Activated CD4-positive, alpha-beta T cell treated with anti-CD3 and anti-CD28 coated beads, Interleukin-10, Interleukin-2, amounts not matched to agents 100 ng/mL and 50 ng/mL, durations not matched to agents 16 hours and 8 hours (primary cell): Measurements from ENCODE around the gene CIAO1.
A peak's percentile ranks its signal among the peaks of the same experiment; 100 is the strongest.
"Not testable (repeated sequence)": the region's sequence is repeated elsewhere in the genome, so short reads cannot be mapped to it uniquely, and the experiment has no call there.

ENCODE experiments used
- DNase-seq: peaks from one replicate; pipeline ENCODE4 v3.0.0-alpha.2; 2020

Gene CIAO1

DNA sequence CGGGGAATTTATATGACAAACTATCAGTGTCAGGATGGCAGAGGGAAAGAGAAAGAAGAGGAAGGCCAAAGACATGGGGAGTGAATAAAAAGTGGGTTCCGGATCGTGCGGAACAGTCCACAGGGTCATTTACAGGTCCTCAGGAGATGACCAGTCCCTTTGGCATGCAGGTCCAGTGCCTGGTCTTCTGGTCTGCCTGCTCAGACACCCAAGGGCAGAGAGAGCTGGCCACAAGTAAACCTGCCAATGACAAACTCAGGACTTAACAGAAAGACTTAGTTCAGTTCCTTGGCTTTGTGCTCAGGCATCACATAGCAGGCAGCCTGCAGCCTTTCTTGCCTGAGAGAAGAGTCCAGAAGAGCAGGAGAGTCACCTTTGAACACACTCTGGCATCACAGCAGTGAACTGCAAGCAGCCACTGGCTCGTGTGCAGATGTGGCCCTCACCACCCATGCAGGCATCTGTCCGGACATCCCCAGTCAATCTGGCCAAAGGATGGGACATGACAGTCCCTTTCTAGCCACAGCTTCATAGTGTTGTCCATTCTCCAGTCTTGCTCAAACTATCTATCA, 14.2 kb upstream of the CIAO1 start:
- DNase-seq = no peak

DNA sequence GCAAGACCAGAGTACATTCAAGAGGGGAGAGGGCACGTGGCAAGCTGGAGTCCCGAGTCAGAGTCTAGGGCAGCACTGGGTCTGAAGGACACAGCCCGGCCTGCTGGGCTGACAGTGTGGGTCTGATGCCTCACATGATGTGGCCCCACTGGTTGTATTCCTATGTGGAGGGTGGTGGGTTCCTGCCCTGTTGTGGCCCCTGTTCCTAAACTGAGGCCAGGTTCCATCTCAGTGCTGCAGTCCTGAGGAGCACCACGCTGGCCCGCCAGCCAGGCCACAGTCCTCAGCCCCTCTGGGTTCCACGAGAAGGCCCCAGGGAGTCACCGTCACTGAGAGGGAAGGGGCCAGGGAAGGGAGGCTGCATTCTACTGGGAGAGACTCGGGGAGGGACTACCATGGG, 13.5 kb upstream of the CIAO1 start:
- no peak for DNase-seq

DNA sequence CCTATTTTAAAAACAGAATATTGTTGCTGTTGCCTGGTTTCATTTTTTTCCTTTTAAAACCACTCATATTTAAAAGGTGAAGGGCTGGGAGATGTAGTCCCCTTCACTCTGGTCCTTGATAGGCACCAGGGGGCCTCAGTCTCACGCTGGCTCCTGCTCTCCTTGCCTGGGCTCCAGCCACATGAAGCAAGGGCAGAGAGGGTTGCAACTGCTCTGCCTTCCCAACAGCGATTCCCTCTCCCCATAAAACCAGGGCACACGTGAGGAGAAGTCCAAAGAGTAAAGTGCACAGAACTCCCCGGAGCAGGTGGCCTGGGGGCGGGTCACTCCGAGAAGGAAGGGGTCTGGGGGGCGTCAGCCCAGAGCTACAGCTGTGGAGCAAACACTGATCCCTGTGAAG, 13.0 kb upstream of the CIAO1 start:
- no peak for DNase-seq

DNA sequence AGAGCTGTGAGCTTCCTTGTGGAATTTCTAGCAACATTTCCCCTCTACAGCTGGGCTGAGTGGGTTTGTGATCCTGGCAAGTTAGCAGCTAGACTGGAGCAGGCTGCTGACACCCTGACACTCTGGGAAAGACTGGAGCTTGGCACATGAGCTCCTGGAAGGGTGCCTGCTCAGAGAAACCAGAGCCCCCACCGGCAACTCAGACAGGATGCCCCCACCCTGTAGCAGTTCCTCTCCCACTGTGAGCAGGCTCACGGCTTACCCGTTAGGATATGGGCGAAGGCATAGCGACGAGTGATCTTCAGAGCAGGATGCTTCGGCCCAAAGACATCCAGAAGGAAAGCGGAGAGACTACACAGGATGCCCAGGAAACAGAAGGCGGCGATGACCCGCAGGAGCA, 11.5 kb upstream of the CIAO1 start:
- DNase-seq = no peak

DNA sequence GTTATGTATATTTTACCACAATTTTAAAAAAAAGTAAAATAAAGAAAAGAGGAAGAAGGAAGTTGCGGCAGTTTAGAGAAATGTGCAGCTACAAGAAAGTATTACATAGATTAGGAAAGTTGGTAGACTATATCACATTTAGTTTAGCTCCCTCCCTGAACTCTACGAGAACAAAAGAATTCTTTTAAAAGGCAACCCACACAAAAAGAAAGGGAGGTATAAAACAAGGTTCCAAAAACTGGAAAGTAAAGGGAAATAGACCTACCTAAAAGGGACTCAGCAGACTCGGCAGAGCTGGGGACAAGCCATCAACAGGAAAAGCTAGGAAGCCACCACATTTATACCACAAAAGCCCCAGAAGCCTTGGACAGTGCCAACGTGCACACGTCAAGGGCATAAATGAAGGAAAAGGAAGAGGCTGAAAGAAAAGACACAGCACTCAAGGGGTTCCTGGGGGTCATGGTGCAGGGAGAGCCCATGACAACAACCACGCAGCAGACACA, 9.4 kb upstream of the CIAO1 start:
- DNase-seq = no peak

DNA sequence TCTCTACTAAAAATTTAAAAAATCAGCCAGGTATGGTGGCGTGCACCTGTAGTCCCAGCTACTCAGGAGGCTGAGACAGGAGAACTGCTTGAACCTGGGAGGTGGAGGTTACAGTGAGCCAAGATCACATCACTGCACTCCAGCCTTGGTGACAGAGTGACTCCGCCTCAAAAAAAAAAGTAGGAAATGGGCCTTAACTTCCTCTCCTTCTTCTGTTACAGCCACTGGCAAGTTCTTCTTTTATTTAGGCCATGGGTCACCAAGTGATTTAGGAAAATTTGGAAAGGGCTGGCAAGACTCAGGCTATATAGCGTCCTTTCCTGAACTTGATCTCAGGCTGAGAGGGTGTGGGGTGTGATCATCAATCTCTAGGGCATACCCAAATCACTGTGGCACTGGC, 8.3 kb upstream of the CIAO1 start:
- DNase-seq = not testable (repeated sequence)

DNA sequence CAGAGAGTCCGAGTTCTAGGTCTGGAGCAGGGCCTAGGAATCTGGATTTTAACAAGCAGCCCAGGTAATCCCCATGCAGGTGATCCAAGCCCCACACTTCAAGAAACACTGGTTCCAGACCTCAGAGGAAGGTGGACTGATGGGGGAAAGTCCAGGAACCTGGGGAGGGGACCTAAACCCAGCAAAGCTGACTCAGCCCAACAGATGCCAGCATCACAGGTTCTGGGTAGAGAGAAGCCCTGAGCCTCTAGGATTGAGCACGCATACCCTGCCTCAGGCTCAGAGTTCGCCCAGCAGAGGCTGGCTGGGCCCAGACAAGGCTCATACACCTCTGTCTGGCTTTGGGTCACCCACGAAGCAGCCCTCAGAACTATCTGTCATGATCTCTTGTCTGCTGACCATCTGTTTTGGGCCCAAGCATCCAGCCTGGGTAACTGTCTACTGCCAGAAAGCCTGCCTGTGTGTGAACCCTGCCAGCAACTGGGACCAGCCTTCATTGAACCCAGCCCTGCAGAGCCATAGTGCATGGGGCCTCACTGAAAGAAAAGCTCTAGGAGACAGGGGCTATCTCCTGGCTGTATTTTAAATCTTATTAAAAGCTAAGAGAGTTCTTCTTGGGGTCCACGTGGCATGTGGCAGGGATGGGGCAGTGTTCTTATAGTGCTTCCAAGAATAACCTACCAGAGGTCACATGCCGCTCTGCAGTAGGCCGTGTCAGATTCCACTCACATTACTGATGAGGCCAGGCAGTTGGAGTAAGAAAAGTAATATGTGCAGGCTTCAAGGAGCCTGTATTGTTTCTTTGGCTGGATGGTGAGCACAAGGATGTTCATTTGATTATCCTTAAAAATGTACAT, 7.6 kb upstream of the CIAO1 start:
- DNase-seq = no peak

DNA sequence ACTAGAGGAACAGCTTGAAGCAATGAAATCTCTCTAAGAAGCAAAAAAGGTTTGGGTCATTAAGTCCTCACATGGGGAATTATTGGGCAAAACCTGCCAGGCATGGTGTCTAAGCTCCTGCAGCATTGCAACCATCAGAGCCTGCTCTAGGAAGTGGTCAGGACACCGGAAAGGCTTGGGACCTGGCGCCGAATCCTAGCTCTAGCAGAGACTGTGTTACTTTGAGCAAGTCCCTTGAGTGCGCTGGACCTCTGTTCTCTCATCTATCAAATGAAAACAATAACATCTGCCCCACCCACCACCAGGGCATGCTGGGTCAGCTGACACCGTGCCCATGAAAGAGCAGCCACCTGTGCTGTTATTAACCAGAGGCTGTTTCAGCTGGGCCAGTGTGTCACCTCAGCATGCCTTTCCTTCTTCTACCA, 6.5 kb upstream of the CIAO1 start:
- no peak for DNase-seq

DNA sequence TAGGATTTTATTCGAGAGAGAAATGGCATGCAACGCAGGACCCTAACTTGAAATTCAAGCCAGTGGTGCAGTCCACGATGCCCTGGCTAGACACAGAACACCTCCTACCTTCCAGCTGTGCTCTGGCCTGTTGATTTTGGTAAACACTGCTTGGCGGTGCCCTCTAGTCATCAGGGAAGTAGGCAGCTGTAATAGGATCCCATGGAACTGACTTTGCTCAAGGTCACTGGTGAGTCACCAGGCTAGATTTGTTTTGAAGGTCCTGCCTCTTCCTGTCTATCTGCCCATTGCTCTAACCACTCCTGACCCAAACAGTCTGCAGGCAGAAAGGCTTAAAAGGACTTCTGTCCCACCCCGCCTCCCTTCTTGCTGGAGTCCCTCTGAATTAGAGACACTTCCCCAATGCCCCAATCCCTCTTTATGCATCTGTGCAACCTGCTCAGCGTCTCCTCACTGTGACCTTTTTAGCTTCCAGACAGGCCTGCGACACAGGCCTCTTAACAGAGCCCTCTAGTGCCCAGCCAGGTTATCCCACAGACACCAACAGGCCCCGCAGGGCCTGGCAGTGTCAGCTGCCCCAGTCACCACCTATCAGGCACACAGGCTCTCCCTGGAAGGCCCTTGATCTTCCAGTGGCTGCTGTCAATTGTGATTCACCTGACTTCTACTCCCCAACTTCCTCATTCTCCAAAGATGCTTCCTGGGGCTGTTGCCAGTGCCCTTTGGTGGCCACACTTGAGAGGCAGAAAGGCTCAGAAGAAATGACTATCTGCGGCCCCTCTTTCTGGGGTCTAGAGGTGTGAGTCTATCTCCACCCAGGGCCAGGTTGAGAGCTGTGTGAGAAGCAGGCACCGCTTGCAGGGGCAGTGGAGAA, 5.4 kb upstream of the CIAO1 start:
- DNase-seq = peak; percentile 52

DNA sequence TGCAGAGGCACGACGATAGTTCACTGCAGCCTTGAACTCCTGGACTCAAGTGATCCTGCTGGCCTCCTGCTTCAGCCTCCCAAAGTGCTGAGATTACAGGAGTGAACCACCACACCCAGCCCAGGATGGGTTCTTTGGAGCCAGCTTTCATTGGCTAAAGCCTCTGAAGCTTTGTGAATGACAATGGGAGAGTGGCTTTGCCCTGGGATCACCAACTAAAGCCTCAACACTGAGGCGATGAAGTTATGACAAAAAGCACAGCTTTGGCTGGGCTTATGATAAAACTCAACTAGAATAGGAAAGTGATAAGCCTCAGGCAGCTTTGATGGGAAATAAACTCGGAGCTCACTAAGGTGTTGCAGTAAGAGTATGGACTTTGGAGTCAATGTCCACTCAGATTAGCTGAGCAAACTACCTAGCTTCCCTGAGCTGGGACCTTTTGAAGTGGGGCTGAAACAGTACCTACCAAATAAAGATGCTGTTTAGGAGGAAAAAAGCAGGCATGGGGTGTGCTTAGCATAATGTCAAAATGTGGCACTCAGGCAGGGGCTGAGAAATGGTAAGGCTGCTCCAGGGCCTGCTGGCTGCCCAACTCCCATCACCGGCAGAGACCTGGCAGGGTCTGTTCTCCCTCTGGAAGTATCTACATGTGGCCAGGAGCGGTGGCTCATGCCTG, 4.6 kb upstream of the CIAO1 start:
- no peak for DNase-seq

DNA sequence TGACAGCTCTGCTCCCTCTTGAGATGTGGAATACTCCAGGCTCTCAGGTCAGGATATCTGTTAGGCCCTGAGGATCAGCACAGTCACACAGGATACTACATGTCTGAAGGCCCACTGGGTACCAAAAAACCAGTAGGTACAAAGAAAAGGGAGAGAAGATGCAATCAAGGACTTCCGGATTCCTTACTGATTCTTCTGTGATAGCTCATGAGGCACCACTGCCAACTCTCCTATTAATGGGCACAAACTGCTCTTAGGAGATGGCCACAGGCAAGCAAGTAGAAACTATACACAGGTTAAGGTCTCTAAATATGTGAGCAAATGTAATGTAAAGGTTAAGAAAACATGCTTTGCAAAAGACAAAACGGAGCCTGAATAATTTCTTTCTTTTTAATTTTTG, 3.7 kb upstream of the CIAO1 start:
- DNase-seq = no peak

DNA sequence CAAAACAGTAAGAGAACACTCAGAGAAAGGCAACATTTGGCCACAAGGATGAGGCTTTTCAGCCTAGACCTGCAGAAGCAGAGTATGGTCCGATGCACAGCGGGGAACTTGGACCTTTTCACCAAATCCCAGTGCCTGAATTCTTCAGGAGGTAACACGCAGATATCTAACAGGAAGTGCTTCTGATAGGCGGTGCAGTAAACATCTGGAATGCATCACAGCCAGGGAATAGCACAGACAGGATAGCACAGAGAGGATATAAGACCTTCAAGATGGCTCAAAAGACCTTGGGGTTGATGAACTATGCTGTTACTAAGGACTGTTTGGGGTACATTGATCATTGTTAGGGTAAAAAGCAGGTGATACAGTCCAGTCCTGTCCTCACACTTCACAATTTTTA, 1.9 kb upstream of the CIAO1 start:
- DNase-seq = no peak

DNA sequence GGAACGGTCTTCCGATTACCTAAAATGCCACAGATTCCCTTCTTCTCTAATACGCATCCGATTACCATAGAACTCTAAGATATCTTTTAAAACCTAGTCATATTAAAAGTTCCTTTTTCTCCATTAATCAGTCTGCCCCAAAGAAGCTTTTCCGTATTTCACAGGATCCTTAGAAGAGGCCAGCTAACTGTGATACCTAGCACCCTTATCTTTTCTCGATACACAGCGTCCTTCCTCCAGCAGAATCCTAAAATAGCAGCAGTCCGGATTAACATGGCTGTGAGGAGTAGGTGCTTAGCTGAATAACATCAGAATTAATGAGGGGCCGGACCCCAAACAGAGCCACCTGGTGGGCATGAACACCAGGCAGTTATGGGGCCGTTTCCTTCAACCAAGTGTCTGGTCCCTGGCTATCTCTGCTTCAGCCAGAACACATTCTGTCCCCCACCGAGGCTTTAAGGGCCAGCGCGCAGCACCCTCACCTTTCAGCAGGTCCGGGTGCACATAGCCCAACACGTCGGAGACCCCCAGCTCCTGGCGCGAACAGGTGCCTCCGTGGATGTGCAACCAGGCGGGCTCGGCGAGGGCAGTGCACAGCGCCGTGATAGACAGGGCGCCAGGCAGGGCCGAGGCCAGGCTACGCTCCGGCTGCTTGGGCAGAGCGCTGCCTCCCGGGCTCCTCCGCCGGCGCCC, 1.2 kb upstream of the CIAO1 start:
- peak; percentile 47 for DNase-seq

DNA sequence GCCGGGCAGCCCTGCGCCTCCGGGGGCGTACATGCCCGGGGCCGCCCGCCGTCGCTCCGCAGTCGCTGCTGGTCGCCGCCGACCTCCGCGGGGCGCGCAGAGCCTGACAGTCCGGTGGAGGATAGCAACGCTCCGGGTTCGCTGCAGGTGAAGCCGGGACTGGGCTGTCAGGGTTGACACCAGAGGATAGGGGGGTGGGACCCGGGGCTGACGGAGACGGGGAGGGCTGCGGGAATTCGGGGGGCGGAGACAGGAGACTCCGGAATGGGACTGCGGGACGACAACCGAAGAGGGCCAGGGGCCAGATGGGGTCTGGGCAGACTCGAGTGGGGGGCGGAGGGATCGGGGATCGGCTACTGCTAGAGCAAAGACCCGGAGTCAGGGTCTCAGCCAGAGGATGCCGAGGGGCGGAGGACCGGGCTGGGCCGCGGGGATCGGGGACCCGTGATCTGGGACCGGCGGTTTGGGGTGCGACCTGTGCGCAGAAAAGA, 631 bp upstream of the CIAO1 start:
- no peak for DNase-seq

DNA sequence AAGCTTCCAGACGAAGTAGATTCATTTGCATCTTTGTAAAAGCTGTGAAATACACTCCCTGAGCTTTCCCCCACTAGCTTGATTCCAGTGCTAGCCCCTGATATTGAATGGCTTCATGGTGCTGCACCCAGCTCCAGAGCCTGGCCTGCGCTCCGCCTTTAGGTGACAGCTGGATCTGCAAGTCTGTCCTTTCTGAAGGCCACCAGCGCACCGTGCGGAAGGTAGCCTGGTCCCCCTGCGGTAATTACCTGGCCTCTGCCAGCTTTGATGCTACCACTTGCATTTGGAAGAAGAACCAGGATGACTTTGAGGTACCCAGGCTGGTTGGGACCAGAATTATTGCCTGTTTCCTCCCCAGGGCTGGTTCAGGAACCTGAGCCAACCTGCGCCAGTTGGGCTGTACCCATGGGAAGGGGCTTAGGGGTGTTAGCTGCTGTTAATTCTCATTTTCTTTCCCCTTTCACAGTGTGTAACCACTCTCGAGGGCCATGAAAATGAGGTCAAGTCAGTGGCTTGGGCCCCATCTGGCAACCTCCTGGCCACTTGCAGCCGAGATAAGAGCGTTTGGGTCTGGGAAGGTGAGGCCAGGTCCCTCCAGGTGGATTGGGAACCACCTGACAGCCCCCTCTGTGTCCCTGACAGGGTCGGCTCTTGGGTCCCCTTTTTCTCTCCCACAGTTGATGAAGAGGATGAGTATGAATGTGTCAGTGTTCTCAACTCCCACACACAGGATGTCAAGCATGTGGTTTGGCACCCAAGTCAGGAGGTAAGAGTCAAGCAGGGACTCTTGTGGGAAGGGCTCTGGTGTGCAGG, 1.3 kb downstream of the CIAO1 start:
- peak; percentile 78 for DNase-seq

DNA sequence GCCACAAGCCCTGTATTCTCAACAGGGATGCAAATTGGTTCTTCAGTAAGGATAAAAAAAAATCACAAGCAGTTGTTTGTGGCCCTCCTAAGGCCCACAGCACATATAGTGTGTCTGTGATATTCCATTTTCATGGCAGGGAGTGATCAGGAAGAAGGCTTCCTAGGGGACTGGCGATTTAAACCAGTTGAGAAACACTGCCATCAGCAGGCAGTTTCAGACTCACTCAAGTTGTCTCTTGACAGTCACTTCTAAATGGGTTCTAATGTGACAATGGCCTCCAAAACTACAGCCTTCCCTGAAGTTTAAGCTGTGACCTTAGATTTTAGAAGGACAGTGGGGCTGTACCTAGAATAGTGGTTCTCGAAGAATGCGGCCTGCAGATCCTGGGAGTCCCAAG, 6.0 kb downstream of the CIAO1 start:
- DNase-seq = no peak

DNA sequence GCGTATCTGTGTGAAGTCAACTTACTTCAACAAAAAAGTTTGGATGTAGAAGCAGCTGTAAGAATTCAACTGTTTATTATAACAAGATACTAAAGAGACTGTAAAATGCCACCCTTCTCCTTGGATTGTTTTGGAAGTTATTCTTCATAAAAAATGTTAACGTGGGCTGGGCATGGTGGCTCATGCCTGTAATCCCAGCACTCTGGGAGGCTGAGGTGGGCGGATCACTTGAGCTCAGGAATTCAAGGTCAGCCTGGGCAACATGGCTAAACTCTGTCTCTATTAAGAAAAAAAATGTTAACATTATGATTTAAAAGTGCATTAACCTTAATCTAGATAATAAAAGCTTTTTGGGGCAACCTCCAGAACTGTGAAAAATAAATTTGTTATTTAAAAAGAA, 7.7 kb downstream of the CIAO1 start:
- DNase-seq = no peak

DNA sequence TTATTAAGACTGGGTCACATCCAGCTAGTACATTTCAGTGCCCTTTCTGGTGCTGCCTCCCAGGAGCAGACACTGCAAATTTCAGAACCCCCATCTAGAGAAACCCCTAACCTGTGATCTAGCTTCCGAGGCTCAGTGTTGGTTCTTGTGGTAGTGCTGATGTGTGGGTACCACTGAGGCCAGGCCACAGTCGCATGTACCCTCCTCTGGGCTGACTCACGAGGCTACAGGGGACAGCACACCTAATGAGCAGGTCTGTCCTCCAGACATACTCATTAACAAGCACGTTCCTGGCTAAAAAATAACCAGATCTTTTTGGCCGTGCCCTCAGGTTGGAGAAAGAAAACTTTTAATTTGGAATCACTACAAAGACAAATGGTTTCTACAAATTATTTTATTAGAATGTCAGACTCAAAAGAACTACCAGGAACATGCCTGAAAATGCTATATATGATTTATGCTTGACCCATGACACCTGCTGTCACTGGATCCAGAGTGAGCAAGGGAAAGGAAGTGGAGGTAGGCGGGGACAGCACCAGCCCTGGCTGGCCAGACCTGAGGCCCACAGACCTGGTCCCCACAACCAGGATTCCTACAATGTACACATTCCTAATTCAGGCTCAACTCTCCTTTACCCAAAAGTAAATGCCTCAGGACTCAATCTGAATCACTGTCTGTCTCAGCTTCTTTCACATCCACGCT, 8.5 kb downstream of the CIAO1 start:
- DNase-seq = no peak

DNA sequence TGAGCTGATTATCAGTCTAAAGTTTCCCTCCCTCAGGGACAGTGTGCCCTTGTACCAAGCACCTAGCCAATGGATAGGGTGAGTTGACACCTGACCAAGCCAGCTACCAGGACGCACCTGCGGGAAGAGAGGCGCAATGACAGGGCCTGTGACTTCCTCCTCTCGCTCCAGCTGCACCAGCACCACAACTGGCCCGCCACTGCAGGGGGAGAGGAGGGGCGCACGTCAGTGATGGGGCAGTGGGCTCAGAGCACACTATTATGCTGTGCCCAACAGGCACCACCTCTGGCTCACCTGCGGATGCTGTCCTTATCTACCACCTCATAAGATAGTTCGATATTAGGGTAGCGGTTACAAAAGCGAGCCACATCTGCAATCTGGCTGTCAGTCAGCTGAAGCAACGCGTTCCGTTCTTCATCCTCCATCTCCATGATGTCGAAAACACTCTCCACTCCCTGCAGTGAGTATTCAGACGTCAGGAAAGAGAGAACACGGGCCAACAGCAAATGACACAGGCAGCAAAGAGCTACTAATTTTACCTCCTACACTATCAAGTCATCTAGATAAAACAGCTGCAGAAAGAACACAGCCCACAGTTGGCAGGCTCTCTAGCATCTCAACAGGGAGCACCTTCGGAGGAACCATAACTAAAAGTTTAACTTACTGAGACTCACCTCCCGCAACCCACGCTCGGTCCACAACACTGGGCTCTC, 10.9 kb downstream of the CIAO1 start:
- no peak for DNase-seq

DNA sequence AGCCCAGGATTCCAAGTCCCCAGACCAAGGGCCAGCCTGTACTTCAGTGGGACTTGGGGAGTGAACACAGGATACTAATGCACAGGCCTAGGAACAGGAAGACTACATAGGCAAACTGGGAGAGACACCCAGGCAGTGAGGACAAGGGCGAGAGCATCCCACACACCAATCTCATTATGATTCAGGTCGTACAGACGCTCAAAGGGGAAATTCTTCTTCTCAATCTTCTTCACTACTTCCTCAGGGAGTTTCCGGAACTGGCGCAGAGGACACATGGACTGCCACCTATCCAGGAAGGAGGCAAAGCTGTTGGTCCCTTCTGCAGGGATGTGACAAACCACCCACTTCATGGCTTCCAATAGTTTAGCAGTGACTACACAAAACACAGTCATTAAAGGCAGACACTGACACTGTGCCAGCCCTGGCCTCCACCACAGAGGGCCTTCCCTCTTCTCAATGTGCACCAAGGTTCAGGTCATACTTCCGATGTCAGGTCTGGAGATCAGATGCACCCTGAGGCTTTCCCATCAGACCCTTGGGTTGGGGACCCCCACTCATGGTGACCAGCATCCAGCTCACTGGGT, 21.3 kb downstream of the CIAO1 start:
- no peak for DNase-seq
